Activated B cell treated with CpG ODN at 0.5 μM for 24 hours (primary cell): ENCODE measurements around the gene MYO1E. TPM values are rescaled to one million over a fixed set of nuclear protein-coding genes. Genes with fewer than 3 reads are reported as not detected.
"Not testable (repeated sequence)": the region's sequence is repeated elsewhere in the genome, so short reads cannot be mapped to it uniquely, and the experiment has no call there.

Experiments
- ATAC-seq: fragments of 200-7000 bp; cut with Tn5 transposase; one replicate; pipeline ENCODE4 v1.10.0; 2021; ENCODE audit warnings: low read depth, mild to moderate bottlenecking, moderate library complexity
- CTCF ChIA-PET: fragments of 350-600 bp; sonication (Branson Sonifier 250); formaldehyde crosslinking; loops from one replicate; lab custom pipeline; 2021; ENCODE audit warnings: antibody characterized with exemption; lab: Charles Lee
- POLR2A ChIA-PET: fragments of 350-600 bp; sonication (Branson Sonifier 250); formaldehyde crosslinking; loops from one replicate; lab custom pipeline; 2021; ENCODE audit warnings: antibody characterized with exemption; lab: Charles Lee
- DNase-seq: peaks from one replicate; pipeline ENCODE4 v3.0.0; 2022
- H3K27ac Mint-ChIP-seq: one replicate; pipeline ENCODE4 v1.8.0; 2020; ENCODE audit warnings: mixed read lengths
- H3K27me3 Mint-ChIP-seq: one replicate; pipeline ENCODE4 v1.8.0; 2021; ENCODE audit warnings: mixed read lengths
- H3K36me3 Mint-ChIP-seq: one replicate; pipeline ENCODE4 v1.8.0; 2021; ENCODE audit warnings: low read depth, mixed read lengths
- H3K4me1 Mint-ChIP-seq: one replicate; pipeline ENCODE4 v1.8.0; 2021; ENCODE audit warnings: mixed read lengths
- H3K4me3 Mint-ChIP-seq: one replicate; pipeline ENCODE4 v1.8.0; 2020; ENCODE audit warnings: mild to moderate bottlenecking, mixed read lengths
- H3K9me3 Mint-ChIP-seq: one replicate; pipeline ENCODE4 v1.8.0; 2020; ENCODE audit warnings: mixed read lengths
- intact Hi-C: fragments of 100-400 bp; cut with micrococcal nuclease; formaldehyde crosslinking; loops from one replicate; pipeline ENCODE4 v1.15.1; 2024
- total RNA-seq: library from RNA; stranded (reverse); gene quantifications from 2 replicates; pipeline ENCODE4 v1.2.3, GENCODE V29; 2022
- TF ChIP-seq, protein P1 (sequence below): fragments of 200-600 bp; IDR thresholded peaks from one replicate; pipeline ENCODE4 v1.8.0; 2022; ENCODE audit warnings: antibody characterized with exemption, mild to moderate bottlenecking

MYO1E gene
- total RNA-seq, 1 donor from 2014 or later: 186 TPM

GRCh38 chr15:59392299-59392698 lies 19.6 kb upstream of the MYO1E start:
- Mint-ChIP-seq H3K4me3 (no peak overlapping the region), H3K27ac (no peak overlapping the region), H3K9me3 (no peaks in the 10 kb centered on the region), H3K36me3 (no peaks in the 10 kb centered on the region), H3K27me3 (no peaks in the 10 kb centered on the region), H3K4me1 (peaks cover 42% of the 10 kb centered on the region)
- ATAC-seq (no peak), DNase-seq (no peak)
- intact Hi-C loops: no loop called here
- POLR2A ChIA-PET: no interaction called here
- TF ChIP-seq, protein P1, sequence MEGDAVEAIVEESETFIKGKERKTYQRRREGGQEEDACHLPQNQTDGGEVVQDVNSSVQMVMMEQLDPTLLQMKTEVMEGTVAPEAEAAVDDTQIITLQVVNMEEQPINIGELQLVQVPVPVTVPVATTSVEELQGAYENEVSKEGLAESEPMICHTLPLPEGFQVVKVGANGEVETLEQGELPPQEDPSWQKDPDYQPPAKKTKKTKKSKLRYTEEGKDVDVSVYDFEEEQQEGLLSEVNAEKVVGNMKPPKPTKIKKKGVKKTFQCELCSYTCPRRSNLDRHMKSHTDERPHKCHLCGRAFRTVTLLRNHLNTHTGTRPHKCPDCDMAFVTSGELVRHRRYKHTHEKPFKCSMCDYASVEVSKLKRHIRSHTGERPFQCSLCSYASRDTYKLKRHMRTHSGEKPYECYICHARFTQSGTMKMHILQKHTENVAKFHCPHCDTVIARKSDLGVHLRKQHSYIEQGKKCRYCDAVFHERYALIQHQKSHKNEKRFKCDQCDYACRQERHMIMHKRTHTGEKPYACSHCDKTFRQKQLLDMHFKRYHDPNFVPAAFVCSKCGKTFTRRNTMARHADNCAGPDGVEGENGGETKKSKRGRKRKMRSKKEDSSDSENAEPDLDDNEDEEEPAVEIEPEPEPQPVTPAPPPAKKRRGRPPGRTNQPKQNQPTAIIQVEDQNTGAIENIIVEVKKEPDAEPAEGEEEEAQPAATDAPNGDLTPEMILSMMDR: no peak
- CTCF ChIA-PET: interaction anchor here (0.5 kb wide), 1 partner anchor 107 kb away, joined by 3 read pairs; no protein-coding TSS in a partner anchor

DNA sequence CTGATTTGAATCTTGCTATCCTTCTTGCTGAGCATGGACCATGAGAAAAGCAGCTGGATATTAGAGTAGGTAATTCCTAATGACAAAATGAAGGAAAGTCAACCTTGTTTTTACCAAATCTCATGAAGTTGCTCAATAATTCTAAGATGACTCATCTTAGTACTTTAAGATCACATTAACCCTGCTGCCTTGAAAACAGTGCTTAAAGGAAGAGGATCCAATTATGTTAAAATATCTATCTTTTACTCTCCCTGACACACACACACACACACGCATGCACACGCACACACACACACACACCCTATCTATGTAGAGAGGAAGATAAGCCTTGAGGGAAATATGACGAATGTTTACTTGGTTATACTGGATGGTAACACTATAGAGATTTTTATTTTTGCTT lies 16.0 kb upstream of the MYO1E start:
- Mint-ChIP-seq H3K4me1 (peaks cover 16% of the 10 kb centered on the region), H3K27ac (no peak overlapping the region), H3K36me3 (peaks cover 3% of the 10 kb centered on the region), H3K27me3 (no peaks in the 10 kb centered on the region), H3K9me3 (no peaks in the 10 kb centered on the region), H3K4me3 (no peak overlapping the region)
- ATAC-seq: no peak
- DNase-seq: no peak
- intact Hi-C loops: no loop called here
- ChIA-PET CTCF (no interaction called here), POLR2A (interaction anchor here (0.6 to 1.6 kb wide), 3 partner anchors 11 to 24 kb away, joined by 3 to 10 read pairs (median 4); no protein-coding TSS in a partner anchor)
- TF ChIP-seq, protein P1: no peak

DNA sequence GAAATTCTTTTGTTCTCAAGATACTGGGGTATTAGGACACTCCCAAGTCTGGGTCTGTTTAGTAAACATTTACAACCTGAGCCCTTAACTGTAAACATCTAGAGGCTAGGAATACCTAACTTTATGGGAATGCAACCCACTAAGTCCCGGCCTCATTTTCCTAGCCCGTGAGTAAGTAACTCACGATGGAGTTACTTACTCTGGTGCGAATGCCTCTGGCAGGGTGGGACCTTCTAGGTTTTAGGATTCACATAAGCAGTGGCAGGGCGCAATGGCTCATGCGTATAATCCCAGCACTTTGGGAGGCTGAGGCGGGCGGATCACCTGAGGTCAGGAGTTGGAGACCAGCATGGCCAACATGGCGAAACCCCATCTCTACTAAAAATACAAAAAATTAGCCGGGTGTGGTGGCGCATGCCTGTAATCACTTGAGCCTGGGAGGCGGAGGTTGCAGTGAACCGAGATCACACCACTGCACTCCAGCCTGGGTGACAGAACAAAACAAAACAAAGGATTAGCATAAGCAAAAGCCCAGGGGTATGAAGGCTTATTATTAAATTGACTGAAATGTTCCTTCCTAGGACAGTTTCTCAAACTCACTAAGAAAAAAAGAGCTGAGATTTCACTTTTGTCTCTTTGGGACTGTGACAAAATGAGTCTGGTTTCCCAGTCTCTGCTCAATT lies 14.7 kb upstream of the MYO1E start:
- H3K27ac Mint-ChIP-seq, ATAC-seq, DNase-seq, H3K9me3 Mint-ChIP-seq, CTCF ChIA-PET, H3K36me3 Mint-ChIP-seq, H3K27me3 Mint-ChIP-seq, intact Hi-C loops, H3K4me3 Mint-ChIP-seq, H3K4me1 Mint-ChIP-seq: not testable (repeated sequence)
- POLR2A ChIA-PET: interaction anchor here (1.5 kb wide), 1 partner anchor 25 kb away, joined by 4 read pairs; no protein-coding TSS in a partner anchor

DNA sequence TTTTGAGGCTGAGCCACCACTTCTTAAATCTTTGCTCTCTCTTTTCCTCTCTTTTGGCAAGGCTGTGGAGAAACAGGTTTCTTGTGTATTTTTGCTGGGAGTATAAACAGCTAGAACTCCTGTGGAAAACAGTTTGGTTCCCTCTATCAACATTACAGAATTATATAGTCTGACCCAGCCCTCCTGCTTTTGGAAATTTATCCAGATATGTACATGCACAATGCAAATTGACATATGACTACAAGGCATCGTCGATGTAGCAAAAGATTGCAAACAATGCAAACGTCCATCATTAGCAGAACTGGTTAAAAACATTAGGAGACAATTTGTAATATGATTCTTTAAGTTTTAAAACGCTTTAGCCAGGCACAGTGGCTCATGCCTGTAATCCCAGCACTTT lies 12.5 kb upstream of the MYO1E start:
- peaks cover 3% of the 10 kb centered on the region for H3K36me3 Mint-ChIP-seq
- H3K4me1 Mint-ChIP-seq: peaks cover 2% of the 10 kb centered on the region
- DNase-seq: no peak
- intact Hi-C loops: no loop called here
- no peaks in the 10 kb centered on the region for H3K27me3 Mint-ChIP-seq
- no peak overlapping the region for H3K27ac Mint-ChIP-seq
- TF ChIP-seq, protein P1: no peak
- CTCF ChIA-PET: interaction anchor here (1.1 kb wide), 1 partner anchor 108 kb away, joined by 3 read pairs; no protein-coding TSS in a partner anchor
- POLR2A ChIA-PET: no interaction called here
- no peak overlapping the region for H3K4me3 Mint-ChIP-seq
- no peak for ATAC-seq
- H3K9me3 Mint-ChIP-seq: no peaks in the 10 kb centered on the region

DNA sequence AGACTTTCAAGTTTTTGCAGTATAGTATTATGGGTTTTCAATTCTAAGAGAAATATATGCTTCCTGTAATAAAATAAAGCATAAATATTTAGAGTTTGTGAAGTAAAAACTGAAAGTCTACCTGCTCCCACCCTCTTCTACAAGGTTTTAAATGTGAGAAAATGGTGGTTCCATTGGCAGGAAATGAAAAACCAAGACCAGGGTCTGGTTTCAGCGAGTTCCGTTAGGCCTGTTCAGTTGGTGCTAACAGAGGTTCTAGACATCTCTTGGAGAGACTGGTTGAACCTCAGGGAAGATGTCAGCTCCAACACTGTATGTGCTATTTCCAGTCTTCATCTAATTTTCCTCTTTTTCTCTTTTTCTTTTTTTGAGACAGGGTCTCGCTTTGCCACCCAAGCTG lies 11.8 kb upstream of the MYO1E start:
- no peak overlapping the region for H3K27ac Mint-ChIP-seq
- H3K4me1 Mint-ChIP-seq: peaks cover 2% of the 10 kb centered on the region
- H3K36me3 Mint-ChIP-seq: peaks cover 3% of the 10 kb centered on the region
- DNase-seq: no peak
- ChIA-PET CTCF (interaction anchor here (1.1 kb wide), 1 partner anchor 108 kb away, joined by 3 read pairs; no protein-coding TSS in a partner anchor), POLR2A (interaction anchor here (0.6 to 0.7 kb wide), 3 partner anchors 13 to 67 kb away, joined by 3 read pairs; no protein-coding TSS in a partner anchor)
- TF ChIP-seq, protein P1: no peak
- H3K4me3 Mint-ChIP-seq: no peak overlapping the region
- intact Hi-C loops: no loop called here
- ATAC-seq: no peak
- H3K27me3 Mint-ChIP-seq: no peaks in the 10 kb centered on the region
- no peaks in the 10 kb centered on the region for H3K9me3 Mint-ChIP-seq
